IPS-20b (cell line): ENCODE data around the gene RASAL2.
"Not testable (repeated sequence)": the region's sequence is repeated elsewhere in the genome, so short reads cannot be mapped to it uniquely, and the experiment has no call there.

Experiments
- H3K27ac ChIP-seq: one replicate; pipeline ENCODE4 v1.5.1; 2013; ENCODE audit warnings: low read length
- H3K27me3 ChIP-seq: 2 replicates; pipeline ENCODE4 v1.6.1; 2013; ENCODE audit warnings: mild to moderate bottlenecking, low read length, inconsistent platforms; ENCODE audit not compliant: insufficient read depth
- H3K36me3 ChIP-seq: 2 replicates; pipeline ENCODE4 v1.6.1; 2013; ENCODE audit warnings: low read depth, mild to moderate bottlenecking, inconsistent platforms, low read length, moderate library complexity; ENCODE audit not compliant: insufficient read depth
- H3K4me1 ChIP-seq: 2 replicates; pipeline ENCODE4 v1.6.1; 2013; ENCODE audit warnings: mild to moderate bottlenecking, control low read depth, inconsistent platforms, low read length, moderate library complexity; ENCODE audit not compliant: insufficient read depth
- H3K4me3 ChIP-seq: 2 replicates; pipeline ENCODE4 v1.5.1; 2013; ENCODE audit warnings: mild to moderate bottlenecking, low read length, inconsistent platforms
- H3K9ac ChIP-seq: 2 replicates; pipeline ENCODE4 v1.6.1; 2013; ENCODE audit warnings: low read depth, mild to moderate bottlenecking, inconsistent platforms, low read length, moderate library complexity
- H3K9me3 ChIP-seq: 2 replicates; pipeline ENCODE4 v1.6.1; 2013; ENCODE audit warnings: mild to moderate bottlenecking, low read depth, low read length, inconsistent platforms; ENCODE audit not compliant: insufficient read depth

Gene RASAL2

GRCh38 chr1:178500936-178501554 is 407.1 kb downstream of the RASAL2 start:
- Histone ChIP-seq H3K4me1 (0 out of 2 replicates have a peak, but pooled peaks cover 3% of the 10 kb centered on the region), H3K9me3 (no peaks in the 10 kb centered on the region), H3K36me3 (no peaks in the 10 kb centered on the region), H3K9ac (no peak overlapping the region), H3K27ac (no peak overlapping the region), H3K4me3 (no peak overlapping the region), H3K27me3 (no peaks in the 10 kb centered on the region)

- no peak overlapping the region for H3K4me3 ChIP-seq
- no peak overlapping the region for H3K9ac ChIP-seq
- no peaks in the 10 kb centered on the region for H3K9me3 ChIP-seq
- no peaks in the 10 kb centered on the region for H3K27me3 ChIP-seq
- H3K4me1 ChIP-seq = 0 out of 2 replicates have a peak, but pooled peaks cover 3% of the 10 kb centered on the region
- H3K36me3 ChIP-seq = no peaks in the 10 kb centered on the region
- H3K27ac ChIP-seq = no peak overlapping the region
Measured at GRCh38 chr1:178501705-178502329, 407.9 kb downstream of the RASAL2 start.

DNA sequence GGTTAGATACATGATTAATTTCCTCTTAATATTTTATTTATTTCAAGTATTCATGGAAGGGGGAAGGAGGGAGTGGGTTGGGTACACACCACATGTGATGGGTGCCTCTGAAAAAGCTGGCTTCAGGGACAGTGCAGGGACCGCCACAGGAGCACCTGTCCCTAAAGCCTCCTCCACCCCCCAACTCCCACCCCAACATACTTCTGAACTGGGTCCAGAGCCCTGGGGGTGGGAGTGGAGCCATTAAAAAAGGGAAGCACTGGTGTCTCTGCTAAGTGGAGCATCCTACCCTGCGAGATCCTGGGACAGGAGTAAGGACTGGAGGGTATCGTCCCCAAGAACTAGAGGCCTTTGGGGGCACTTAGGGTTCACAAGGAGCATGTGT is 408.4 kb downstream of the RASAL2 start:
- H3K36me3 ChIP-seq = no peaks in the 10 kb centered on the region
- no peaks in the 10 kb centered on the region for H3K9me3 ChIP-seq
- no peak overlapping the region for H3K9ac ChIP-seq
- H3K4me1 ChIP-seq = 0 out of 2 replicates have a peak, but pooled peaks cover 3% of the 10 kb centered on the region
- no peak overlapping the region for H3K4me3 ChIP-seq
- H3K27ac ChIP-seq = no peak overlapping the region
- H3K27me3 ChIP-seq = no peaks in the 10 kb centered on the region

DNA sequence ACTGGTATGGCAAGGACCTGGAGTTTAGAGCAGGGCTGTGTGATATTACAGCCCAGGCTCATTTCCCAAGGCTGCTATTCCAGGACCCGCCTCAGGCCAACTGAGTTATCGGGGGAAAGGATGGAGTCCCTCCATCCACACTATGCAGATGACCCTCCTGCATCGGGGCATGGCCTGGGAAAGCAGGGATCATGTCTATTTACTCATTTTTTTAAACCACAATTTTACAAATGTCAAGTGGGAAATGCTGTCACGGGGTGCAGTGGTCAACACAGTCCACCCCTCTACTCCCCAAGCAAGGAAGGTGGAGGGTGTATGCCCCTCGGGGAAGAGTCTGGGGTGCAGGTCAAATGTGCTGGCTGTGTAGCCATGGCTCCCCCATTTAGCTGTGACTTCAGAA is 409.0 kb downstream of the RASAL2 start:
- H3K9ac ChIP-seq = no peak overlapping the region
- no peak overlapping the region for H3K4me3 ChIP-seq
- H3K4me1 ChIP-seq = 0 out of 2 replicates have a peak, but pooled peaks cover 3% of the 10 kb centered on the region
- no peak overlapping the region for H3K27ac ChIP-seq
- H3K27me3 ChIP-seq = no peaks in the 10 kb centered on the region
- H3K36me3 ChIP-seq = no peaks in the 10 kb centered on the region
- no peaks in the 10 kb centered on the region for H3K9me3 ChIP-seq

DNA sequence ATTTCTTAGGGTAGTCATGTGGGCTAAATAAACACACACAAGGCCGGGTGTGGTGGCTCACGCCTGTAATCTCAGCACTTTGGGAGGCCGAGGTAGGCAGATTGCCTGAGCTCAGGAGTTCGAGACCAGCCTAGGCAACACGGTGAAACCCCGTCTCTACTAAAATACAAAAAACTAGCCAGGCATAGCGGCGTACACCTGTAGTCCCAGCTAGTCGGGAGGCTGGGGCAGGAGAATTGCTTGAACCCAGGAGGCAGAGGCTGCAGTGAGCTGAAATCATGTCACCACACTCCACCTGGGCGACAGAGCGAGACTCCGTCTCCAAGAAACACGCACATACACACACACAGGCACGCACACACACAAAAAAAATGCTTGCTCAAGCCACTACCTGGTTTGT is 409.4 kb downstream of the RASAL2 start:
- not testable (repeated sequence) for H3K36me3 ChIP-seq, H3K27me3 ChIP-seq, H3K9ac ChIP-seq, H3K4me3 ChIP-seq, H3K9me3 ChIP-seq, H3K4me1 ChIP-seq, H3K27ac ChIP-seq

GRCh38 chr1:178503849-178504248 is 409.9 kb downstream of the RASAL2 start:
- Histone ChIP-seq H3K4me1 (0 out of 2 replicates have a peak, but pooled peaks cover 3% of the 10 kb centered on the region), H3K9me3 (no peaks in the 10 kb centered on the region), H3K27ac (no peak overlapping the region), H3K36me3 (no peaks in the 10 kb centered on the region), H3K27me3 (no peaks in the 10 kb centered on the region), H3K4me3 (no peak overlapping the region), H3K9ac (no peak overlapping the region)

GRCh38 chr1:178504286-178504685 is 410.4 kb downstream of the RASAL2 start:
- Histone ChIP-seq H3K4me3 (no peak overlapping the region), H3K27ac (no peak overlapping the region), H3K36me3 (no peaks in the 10 kb centered on the region), H3K9me3 (no peaks in the 10 kb centered on the region), H3K9ac (no peak overlapping the region), H3K4me1 (0 out of 2 replicates have a peak, but pooled peaks cover 3% of the 10 kb centered on the region), H3K27me3 (no peaks in the 10 kb centered on the region)

DNA sequence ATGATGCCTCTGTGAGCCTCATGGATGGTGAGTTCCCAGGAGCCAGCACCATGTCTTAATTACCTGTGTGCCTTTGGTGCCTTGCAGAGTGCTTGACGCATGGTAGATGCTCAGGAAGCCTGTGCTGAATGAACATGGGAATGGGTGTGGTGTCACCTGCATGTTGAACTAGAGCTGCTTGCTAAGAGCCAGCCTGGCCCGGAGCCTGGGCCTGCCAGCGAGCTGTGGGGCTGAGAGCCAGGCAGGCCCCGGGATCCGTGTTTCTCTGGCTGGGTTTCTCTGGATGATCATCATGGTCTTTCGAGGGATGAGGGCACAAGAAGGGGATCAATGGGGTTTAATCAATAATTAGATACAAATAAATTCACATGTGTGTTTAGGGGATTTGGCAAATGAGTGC is 412.3 kb downstream of the RASAL2 start:
- H3K9ac ChIP-seq = no peak overlapping the region
- no peak overlapping the region for H3K4me3 ChIP-seq
- no peaks in the 10 kb centered on the region for H3K9me3 ChIP-seq
- H3K27ac ChIP-seq = no peak overlapping the region
- H3K36me3 ChIP-seq = no peaks in the 10 kb centered on the region
- H3K27me3 ChIP-seq = no peaks in the 10 kb centered on the region
- H3K4me1 ChIP-seq = no peaks in the 10 kb centered on the region

DNA sequence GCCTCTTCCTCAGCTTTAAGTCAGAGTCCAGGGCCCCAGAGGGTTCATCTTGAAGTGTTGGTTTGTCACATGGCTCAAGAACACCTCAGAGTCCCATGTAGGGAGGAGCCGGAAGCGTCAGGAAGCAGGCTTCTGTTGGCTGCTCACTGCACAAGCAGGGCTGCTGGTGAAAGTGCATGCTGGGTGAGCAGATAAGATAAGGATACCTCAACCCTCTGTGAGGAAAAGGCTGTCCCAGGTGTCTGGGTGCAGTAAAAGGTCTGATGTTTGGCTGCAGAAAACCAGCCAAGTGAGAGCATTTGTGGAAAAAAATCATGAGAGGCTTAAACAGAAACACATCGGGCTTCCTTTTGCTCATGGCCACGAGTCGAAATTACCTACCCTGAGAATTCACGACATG is 412.8 kb downstream of the RASAL2 start:
- no peak overlapping the region for H3K27ac ChIP-seq
- no peak overlapping the region for H3K4me3 ChIP-seq
- H3K9me3 ChIP-seq = no peaks in the 10 kb centered on the region
- no peaks in the 10 kb centered on the region for H3K36me3 ChIP-seq
- no peaks in the 10 kb centered on the region for H3K4me1 ChIP-seq
- no peaks in the 10 kb centered on the region for H3K27me3 ChIP-seq
- H3K9ac ChIP-seq = no peak overlapping the region

GRCh38 chr1:178509414-178510007 is 415.6 kb downstream of the RASAL2 start:
- H3K9ac ChIP-seq = no peak overlapping the region
- H3K9me3 ChIP-seq = no peaks in the 10 kb centered on the region
- no peaks in the 10 kb centered on the region for H3K27me3 ChIP-seq
- H3K4me1 ChIP-seq = no peaks in the 10 kb centered on the region
- H3K27ac ChIP-seq = no peak overlapping the region
- no peaks in the 10 kb centered on the region for H3K36me3 ChIP-seq
- no peak overlapping the region for H3K4me3 ChIP-seq

GRCh38 chr1:178510155-178510554 is 416.3 kb downstream of the RASAL2 start:
- no peaks in the 10 kb centered on the region for H3K9me3 ChIP-seq
- H3K27me3 ChIP-seq = no peaks in the 10 kb centered on the region
- H3K4me1 ChIP-seq = no peaks in the 10 kb centered on the region
- no peak overlapping the region for H3K27ac ChIP-seq
- H3K4me3 ChIP-seq = no peak overlapping the region
- no peaks in the 10 kb centered on the region for H3K36me3 ChIP-seq
- H3K9ac ChIP-seq = no peak overlapping the region
